Gastrocnemius medialis (tissue), 4 donors: ENCODE results near the gene PHTF1.

Experiments used
- CTCF ChIP-seq, 5 experiments: fragments of 450-650 bp in 3 of 5; fragments of 200-600 bp in 2 of 5; sonication (generic) in 2 of 5; IDR thresholded peaks in 4 of 5; conservative IDR thresholded peaks in 1 of 5; 1 replicate in 4 of 5; 2 replicates in 1 of 5; pipeline ENCODE4 v1.5.1; 2016 to 2019; ENCODE audit warnings: antibody characterized with exemption in 5 of 5, mild to moderate bottlenecking in 3 of 5, moderate library complexity in 3 of 5
- POLR2A ChIP-seq, 2 donors: fragments of 450-650 bp; IDR thresholded peaks; one replicate each; pipeline ENCODE4 v1.6.1; 2017; ENCODE audit warnings: antibody characterized with exemption in 2 of 2, mild to moderate bottlenecking in 2 of 2, moderate library complexity in 2 of 2

GRCh38 chr1:113745425-113745824 lies 13.9 kb downstream of the PHTF1 start:
- TF ChIP-seq CTCF (IDR thresholded peaks at IDR 0.05 in 4 of 5, conservative IDR thresholded peaks at IDR 0.05 in 1 of 5), result no peak
- TF ChIP-seq POLR2A (IDR thresholded peaks at IDR 0.05), result no peak
